Stimulated activated CD4-positive, alpha-beta T cell treated with anti-CD3 and anti-CD28 coated beads, Interleukin-1b, Interleukin-23, amount 100 ng/mL, for 1 hour (primary cell): ENCODE data around the gene HDDC3.
A peak's percentile ranks its signal among the peaks of the same experiment; 100 is the strongest.

Source experiments
- DNase-seq, 2 donors: peaks; one replicate each; pipeline ENCODE4 v3.0.0-alpha.2; 2020; ENCODE audit warnings: low read depth in 2 of 2

Gene HDDC3

GRCh38 chr15:90953947-90954711 lies 21.8 kb upstream of the HDDC3 start:
- no peak for DNase-seq

- no peak for DNase-seq
Measured at GRCh38 chr15:90952901-90953677, 20.7 kb upstream of the HDDC3 start.

- no peak for DNase-seq
Measured at GRCh38 chr15:90950676-90951075, 18.3 kb upstream of the HDDC3 start.

- no peak for DNase-seq
Measured at GRCh38 chr15:90949979-90950675, 17.8 kb upstream of the HDDC3 start.

GRCh38 chr15:90948506-90948905 lies 16.2 kb upstream of the HDDC3 start:
- no peak for DNase-seq

- no peak for DNase-seq
Measured at GRCh38 chr15:90947577-90948357, 15.4 kb upstream of the HDDC3 start.

- DNase-seq = no peak
Measured at GRCh38 chr15:90946941-90947576, 14.7 kb upstream of the HDDC3 start.

- DNase-seq = no peak
Measured at GRCh38 chr15:90946538-90946937, 14.2 kb upstream of the HDDC3 start.

GRCh38 chr15:90945091-90945490 lies 12.7 kb upstream of the HDDC3 start:
- no peak for DNase-seq

GRCh38 chr15:90942354-90943120 lies 10.2 kb upstream of the HDDC3 start:
- no peak for DNase-seq

- no peak for DNase-seq
Measured at GRCh38 chr15:90941038-90941437, 8.7 kb upstream of the HDDC3 start.

GRCh38 chr15:90939756-90940155 lies 7.4 kb upstream of the HDDC3 start:
- no peak for DNase-seq

GRCh38 chr15:90938261-90938660 lies 5.9 kb upstream of the HDDC3 start:
- no peak for DNase-seq

GRCh38 chr15:90936823-90937222 lies 4.5 kb upstream of the HDDC3 start:
- DNase-seq = no peak

GRCh38 chr15:90934949-90935751 lies 2.8 kb upstream of the HDDC3 start, which contains the start of gene UNC45A:
Gene UNC45A (plus strand): TSS chr15:90935285. CDS start chr15:90935325, 40 bp downstream.
- DNase-seq = peak; percentile 92 to 96

GRCh38 chr15:90934256-90934948 lies 2.1 kb upstream of the HDDC3 start:
- peak; percentile 60 to 72 for DNase-seq

- DNase-seq = no peak
Measured at GRCh38 chr15:90933301-90933700, 952 bp upstream of the HDDC3 start.

- DNase-seq = no peak
Measured at GRCh38 chr15:90932660-90932991, 277 bp upstream of the HDDC3 start.

- no peak for DNase-seq
Measured at GRCh38 chr15:90931575-90931827, 848 bp downstream of the HDDC3 start.
